Mucosa of descending colon (tissue), 3 donors: ENCODE data around the gene VAT1L. TPM values are rescaled to one million over a fixed set of nuclear protein-coding genes. Genes with fewer than 3 reads are reported as not detected.

Experiments used
- ATAC-seq: fragments of 200-7000 bp; cut with Tn5 transposase; one replicate; pipeline ENCODE4 v1.9.1; 2020; ENCODE audit warnings: mild to moderate bottlenecking, moderate library complexity
- DNase-seq, 3 donors: peaks; one replicate each; pipeline ENCODE4 v3.0.0-alpha.2; 2020
- H3K36me3 ChIP-seq: fragments of 200-600 bp; one replicate; pipeline ENCODE4 v1.8.0; 2021; ENCODE audit warnings: low read depth, mild to moderate bottlenecking
- H3K4me1 ChIP-seq: fragments of 200-600 bp; one replicate; pipeline ENCODE4 v1.8.0; 2021; ENCODE audit warnings: low read depth, mild to moderate bottlenecking
- H3K4me3 ChIP-seq: fragments of 200-600 bp; one replicate; pipeline ENCODE4 v1.8.0; 2021; ENCODE audit warnings: mild to moderate bottlenecking
- H3K9me3 ChIP-seq: fragments of 200-600 bp; one replicate; pipeline ENCODE4 v1.8.0; 2021; ENCODE audit warnings: mild to moderate bottlenecking
- intact Hi-C, 2 donors: fragments of 100-400 bp; cut with DNase I in 1 of 2; cut with micrococcal nuclease in 1 of 2; formaldehyde crosslinking; loops; one replicate each; pipeline versions ENCODE4 v1.11.0 to v1.11.1; 2022; cut with DNase I, micrococcal nuclease
- total RNA-seq, 3 donors: library from RNA; stranded (reverse); fragmentation: NEBNext Ultra II Directional in 2 of 3; extraction: Animal tissue kit (Norgen Biotek cat#: 25700) in 2 of 3; gene quantifications; one replicate each; pipeline versions ENCODE4 v1.2.1 to v1.2.4, GENCODE V29; 2021 to 2023
- TF ChIP-seq, protein P1 (sequence below): fragments of 200-600 bp; IDR thresholded peaks from one replicate; pipeline ENCODE4 v1.8.0; 2022; ENCODE audit warnings: antibody characterized with exemption, mild to moderate bottlenecking
- donor health status: DM: no; HTN: no; CAD: no; lungs with moderate emphysema.
- donor health status: DM: no; HTN: no; CAD: no.
- donor health status: DM: no; HTN: yes; CAD: no.

Gene VAT1L
- total RNA-seq, 3 donors from 2014 or later, result 0.84 to 8.7 (median 0.84) TPM

DNA sequence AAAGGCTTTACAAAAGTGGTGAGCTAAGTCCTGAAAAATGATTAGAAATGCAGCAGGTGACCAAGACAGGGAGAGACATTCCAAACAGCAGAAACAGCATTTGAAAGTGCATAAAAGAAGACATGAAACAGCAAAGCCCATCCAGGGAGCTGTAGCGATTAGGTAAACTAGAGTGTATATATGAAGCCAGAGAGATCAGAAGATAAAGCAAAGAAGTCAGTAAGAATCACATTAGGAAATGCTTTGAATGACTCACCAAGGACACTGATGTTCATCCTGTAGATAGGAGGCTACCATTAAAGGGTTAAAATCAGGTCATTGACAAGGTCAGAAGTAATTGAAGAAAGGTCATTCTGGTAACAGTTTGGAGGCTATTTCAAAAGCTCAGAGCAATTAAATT lies 27.6 kb upstream of the VAT1L start:
- H3K36me3 ChIP-seq, result no peaks in the 10 kb centered on the region
- no peak for ATAC-seq

DNA sequence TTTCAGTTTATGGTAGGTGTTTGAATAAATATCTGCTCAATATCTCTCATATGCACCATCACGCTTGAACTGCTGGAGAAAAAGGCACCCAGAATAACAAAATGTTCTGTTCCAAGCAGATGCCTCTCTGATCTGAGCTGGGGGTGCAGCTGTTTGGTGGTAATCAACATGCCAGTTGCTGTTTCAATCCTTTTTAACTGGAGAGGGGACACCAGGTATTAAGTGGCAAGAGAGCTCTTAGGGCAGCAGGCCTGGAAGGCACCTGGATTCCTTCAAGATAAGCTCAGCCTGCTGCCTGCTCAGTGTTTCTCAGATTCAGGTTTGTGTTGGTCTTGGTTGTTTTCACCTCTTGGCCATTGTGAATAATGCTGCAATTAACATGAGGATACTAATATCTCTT lies 27.2 kb upstream of the VAT1L start:
- no peak for ATAC-seq
- H3K4me1 ChIP-seq, result no peaks in the 10 kb centered on the region

More for the DNA sequence above, 27.6 kb upstream of the VAT1L start:
- no peak overlapping the region for H3K4me3 ChIP-seq
- TF ChIP-seq, protein P1, sequence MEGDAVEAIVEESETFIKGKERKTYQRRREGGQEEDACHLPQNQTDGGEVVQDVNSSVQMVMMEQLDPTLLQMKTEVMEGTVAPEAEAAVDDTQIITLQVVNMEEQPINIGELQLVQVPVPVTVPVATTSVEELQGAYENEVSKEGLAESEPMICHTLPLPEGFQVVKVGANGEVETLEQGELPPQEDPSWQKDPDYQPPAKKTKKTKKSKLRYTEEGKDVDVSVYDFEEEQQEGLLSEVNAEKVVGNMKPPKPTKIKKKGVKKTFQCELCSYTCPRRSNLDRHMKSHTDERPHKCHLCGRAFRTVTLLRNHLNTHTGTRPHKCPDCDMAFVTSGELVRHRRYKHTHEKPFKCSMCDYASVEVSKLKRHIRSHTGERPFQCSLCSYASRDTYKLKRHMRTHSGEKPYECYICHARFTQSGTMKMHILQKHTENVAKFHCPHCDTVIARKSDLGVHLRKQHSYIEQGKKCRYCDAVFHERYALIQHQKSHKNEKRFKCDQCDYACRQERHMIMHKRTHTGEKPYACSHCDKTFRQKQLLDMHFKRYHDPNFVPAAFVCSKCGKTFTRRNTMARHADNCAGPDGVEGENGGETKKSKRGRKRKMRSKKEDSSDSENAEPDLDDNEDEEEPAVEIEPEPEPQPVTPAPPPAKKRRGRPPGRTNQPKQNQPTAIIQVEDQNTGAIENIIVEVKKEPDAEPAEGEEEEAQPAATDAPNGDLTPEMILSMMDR, result no peak
- no peaks in the 10 kb centered on the region for H3K4me1 ChIP-seq
- DNase-seq, result no peak
- intact Hi-C loops, result no loop called here
- H3K9me3 ChIP-seq, result no peaks in the 10 kb centered on the region

DNA sequence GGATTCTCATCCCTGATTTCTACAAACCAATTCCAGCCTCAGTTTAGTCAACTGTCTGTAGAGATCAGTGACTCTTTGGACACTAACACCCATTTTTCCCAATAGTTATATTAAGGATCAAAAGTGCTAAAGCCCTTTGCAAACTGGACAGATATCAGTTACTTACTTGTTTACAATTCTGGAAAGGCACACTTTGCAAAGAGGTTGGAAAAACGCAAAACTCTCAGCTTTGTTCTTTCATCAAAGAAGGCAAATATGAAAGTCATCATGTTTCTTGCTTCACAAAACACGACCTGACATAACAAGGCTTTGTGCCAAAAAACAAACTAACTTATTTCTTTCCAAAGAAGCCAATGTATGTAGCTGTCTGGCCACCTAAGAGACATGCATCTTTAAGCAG lies 26.1 kb upstream of the VAT1L start:
- no peak for ATAC-seq
- TF ChIP-seq, protein P1, result no peak
- intact Hi-C loops, result no loop called here

More for the DNA sequence above, 27.2 kb upstream of the VAT1L start:
- intact Hi-C loops, result no loop called here
- TF ChIP-seq, protein P1, result no peak
- Histone ChIP-seq H3K4me3 (no peak overlapping the region), H3K9me3 (no peaks in the 10 kb centered on the region), H3K36me3 (no peaks in the 10 kb centered on the region)
- DNase-seq, result no peak

DNA sequence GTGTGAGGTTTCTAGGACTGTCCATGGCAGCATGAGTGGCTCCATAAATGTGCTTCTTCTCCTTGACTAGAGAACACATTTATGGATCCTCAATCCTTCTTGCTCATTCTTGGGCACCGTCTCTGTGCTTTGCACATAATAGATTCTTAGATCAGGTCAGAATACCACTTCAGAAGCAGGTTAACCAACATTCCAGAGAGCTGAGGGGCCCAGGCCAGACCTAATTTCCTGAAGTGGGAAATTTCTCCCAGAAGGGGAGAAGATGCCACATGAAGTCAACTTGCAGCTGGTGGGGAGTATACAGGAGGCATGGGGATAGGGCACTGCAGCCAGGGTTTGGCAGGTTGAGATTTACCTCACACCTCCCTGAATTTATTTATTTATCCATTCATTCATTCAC lies 24.4 kb upstream of the VAT1L start:
- no peaks in the 10 kb centered on the region for H3K4me1 ChIP-seq
- intact Hi-C loops, result no loop called here
- H3K4me3 ChIP-seq, result no peak overlapping the region
- DNase-seq, result no peak
- TF ChIP-seq, protein P1, result no peak
- ATAC-seq, result no peak
- H3K9me3 ChIP-seq, result no peaks in the 10 kb centered on the region
- no peaks in the 10 kb centered on the region for H3K36me3 ChIP-seq

More for the DNA sequence above, 26.1 kb upstream of the VAT1L start:
- no peaks in the 10 kb centered on the region for H3K9me3 ChIP-seq
- DNase-seq, result no peak
- no peaks in the 10 kb centered on the region for H3K36me3 ChIP-seq
- no peak overlapping the region for H3K4me3 ChIP-seq
- H3K4me1 ChIP-seq, result no peaks in the 10 kb centered on the region

DNA sequence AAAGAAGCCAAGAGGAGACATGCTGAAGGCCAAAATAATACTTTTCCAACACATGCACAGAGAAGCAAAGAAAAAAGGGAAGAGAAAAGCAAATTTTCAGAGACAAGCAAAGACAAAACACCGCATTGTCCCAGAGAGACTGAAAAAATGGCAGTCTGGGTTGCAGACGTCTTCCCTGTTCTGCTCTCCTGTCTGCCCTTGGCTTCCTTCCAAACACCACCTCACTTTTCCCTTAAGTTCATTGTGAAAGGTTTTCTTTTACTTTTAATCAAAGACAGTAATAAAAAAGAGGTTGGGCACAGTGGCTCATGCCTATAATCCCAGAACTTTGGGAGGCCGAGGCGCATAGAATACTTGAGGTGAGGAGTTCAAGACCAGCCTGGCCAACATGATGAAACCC lies 21.2 kb upstream of the VAT1L start:
- DNase-seq (no peak), ATAC-seq (no peak)
- Histone ChIP-seq H3K36me3 (no peaks in the 10 kb centered on the region), H3K4me3 (no peak overlapping the region), H3K9me3 (no peaks in the 10 kb centered on the region), H3K4me1 (no peaks in the 10 kb centered on the region)
- intact Hi-C loops, result no loop called here
- TF ChIP-seq, protein P1, result no peak

DNA sequence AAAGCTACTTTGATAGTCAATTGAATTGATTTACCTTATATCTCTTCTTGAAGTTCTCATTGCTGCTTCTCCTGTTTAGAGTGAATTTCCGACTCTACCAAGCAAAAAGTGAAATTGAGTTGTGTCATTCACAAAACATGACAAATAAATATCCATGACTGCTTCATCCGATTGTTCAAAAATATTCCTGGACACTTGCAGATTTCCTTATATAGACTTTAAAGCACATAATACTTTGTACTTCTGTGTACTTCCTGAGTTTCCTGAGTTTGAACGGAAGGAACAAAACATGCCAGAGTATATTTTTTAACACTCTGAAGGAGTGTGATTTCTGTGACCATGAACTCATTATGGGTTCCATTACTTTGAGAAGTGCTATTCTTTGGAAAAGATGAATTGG lies 20.5 kb upstream of the VAT1L start:
- no peak for ATAC-seq
- no peak overlapping the region for H3K4me3 ChIP-seq
- DNase-seq, result no peak
- H3K4me1 ChIP-seq, result no peaks in the 10 kb centered on the region
- no peaks in the 10 kb centered on the region for H3K36me3 ChIP-seq
- TF ChIP-seq, protein P1, result no peak
- H3K9me3 ChIP-seq, result no peaks in the 10 kb centered on the region
- intact Hi-C loops, result no loop called here
